ENCODE results near the gene SCARF2.

SCARF2 gene

GRCh38 chr22:20404881-20405280 lies 32.7 kb downstream of the SCARF2 start:
- no peaks in the 10 kb centered on the region for H3K4me1 ChIP-seq (ENCODE audit: control insufficient read depth, insufficient read depth, low read length)
- H3K27me3 ChIP-seq (ENCODE audit: control insufficient read depth, insufficient read depth, low read length), result no peaks in the 10 kb centered on the region
- no peaks in the 10 kb centered on the region for H3K9me3 ChIP-seq (ENCODE audit: control insufficient read depth, insufficient read depth, low read depth, low read length)
- H3K9ac ChIP-seq (ENCODE audit: low read length), result no peak overlapping the region
- H3K4me3 ChIP-seq (ENCODE audit: low read depth, low read length), result no peak overlapping the region
- H3K27ac ChIP-seq (ENCODE audit: low read depth, low read length), result no peak overlapping the region
- H3K36me3 ChIP-seq (ENCODE audit: control insufficient read depth, insufficient read depth, low read length), result peaks cover 71% of the 10 kb centered on the region

DNA sequence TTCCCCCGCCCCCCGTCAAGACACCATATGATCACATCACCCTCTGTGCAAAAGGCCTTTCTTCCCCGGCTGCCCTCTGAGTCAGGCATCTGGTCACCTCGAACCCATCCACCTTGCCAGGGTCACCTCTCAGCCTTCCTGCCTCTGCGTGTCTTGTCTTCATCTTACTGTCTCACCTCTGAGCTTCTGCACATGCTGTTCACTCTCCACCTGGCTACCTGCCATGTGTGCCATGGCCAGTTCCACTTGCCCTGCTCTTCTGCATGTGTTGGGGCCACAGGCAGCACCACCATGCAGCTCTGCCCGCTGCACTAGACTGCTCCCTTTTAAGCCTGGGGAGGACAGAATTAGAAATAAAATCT lies 33.9 kb downstream of the SCARF2 start:
- Histone ChIP-seq H3K27me3 (ENCODE audit: control insufficient read depth, insufficient read depth, low read length) (no peaks in the 10 kb centered on the region), H3K36me3 (ENCODE audit: control insufficient read depth, insufficient read depth, low read length) (peaks cover 71% of the 10 kb centered on the region), H3K9me3 (ENCODE audit: control insufficient read depth, insufficient read depth, low read depth, low read length) (no peaks in the 10 kb centered on the region), H3K4me3 (ENCODE audit: low read depth, low read length) (no peak overlapping the region), H3K27ac (ENCODE audit: low read depth, low read length) (no peak overlapping the region), H3K4me1 (ENCODE audit: control insufficient read depth, insufficient read depth, low read length) (no peaks in the 10 kb centered on the region), H3K9ac (ENCODE audit: low read length) (no peak overlapping the region)

DNA sequence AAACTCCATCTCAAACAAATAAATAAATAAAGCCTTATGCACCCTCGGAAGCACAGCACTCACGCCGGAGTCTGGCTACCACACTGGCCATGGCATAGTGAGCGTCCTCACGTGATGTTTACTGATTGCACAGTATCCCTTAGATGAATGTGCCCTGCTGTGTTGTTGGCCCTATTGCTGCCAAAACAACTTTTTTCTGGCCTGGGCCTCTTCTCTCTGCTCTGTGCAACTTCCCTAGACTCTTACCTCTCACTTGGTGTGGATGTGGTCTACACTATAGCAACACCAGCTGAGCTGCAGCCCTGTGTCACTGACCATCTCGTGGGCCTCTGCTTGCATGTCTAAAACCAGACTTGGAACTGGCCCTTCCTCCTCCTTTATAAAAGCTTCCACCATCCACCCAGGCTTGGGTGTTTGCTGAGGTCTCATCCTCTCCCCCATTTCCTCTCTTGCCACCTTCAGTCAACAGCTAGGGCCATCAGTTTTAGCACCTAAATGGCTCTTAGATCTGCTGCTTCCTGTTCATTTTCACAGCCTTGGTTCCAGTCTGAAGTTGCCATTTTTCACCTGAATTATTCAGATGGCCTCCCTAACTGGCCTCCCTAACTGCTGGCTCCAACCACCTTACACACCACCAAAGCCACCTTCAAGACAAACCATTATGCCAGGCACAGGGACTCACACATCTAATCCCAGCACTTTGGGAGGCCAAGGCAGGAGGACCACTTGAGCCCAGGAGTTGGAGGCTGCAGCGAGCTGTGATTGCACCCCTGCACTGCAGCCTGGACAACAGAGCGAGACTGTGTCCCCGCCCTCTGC lies 34.5 kb downstream of the SCARF2 start:
- H3K27ac ChIP-seq (ENCODE audit: low read depth, low read length), result no peak overlapping the region
- peaks cover 71% of the 10 kb centered on the region for H3K36me3 ChIP-seq (ENCODE audit: control insufficient read depth, insufficient read depth, low read length)
- H3K27me3 ChIP-seq (ENCODE audit: control insufficient read depth, insufficient read depth, low read length), result no peaks in the 10 kb centered on the region
- no peaks in the 10 kb centered on the region for H3K9me3 ChIP-seq (ENCODE audit: control insufficient read depth, insufficient read depth, low read depth, low read length)
- H3K9ac ChIP-seq (ENCODE audit: low read length), result no peak overlapping the region
- no peak overlapping the region for H3K4me3 ChIP-seq (ENCODE audit: low read depth, low read length)
- no peaks in the 10 kb centered on the region for H3K4me1 ChIP-seq (ENCODE audit: control insufficient read depth, insufficient read depth, low read length)

DNA sequence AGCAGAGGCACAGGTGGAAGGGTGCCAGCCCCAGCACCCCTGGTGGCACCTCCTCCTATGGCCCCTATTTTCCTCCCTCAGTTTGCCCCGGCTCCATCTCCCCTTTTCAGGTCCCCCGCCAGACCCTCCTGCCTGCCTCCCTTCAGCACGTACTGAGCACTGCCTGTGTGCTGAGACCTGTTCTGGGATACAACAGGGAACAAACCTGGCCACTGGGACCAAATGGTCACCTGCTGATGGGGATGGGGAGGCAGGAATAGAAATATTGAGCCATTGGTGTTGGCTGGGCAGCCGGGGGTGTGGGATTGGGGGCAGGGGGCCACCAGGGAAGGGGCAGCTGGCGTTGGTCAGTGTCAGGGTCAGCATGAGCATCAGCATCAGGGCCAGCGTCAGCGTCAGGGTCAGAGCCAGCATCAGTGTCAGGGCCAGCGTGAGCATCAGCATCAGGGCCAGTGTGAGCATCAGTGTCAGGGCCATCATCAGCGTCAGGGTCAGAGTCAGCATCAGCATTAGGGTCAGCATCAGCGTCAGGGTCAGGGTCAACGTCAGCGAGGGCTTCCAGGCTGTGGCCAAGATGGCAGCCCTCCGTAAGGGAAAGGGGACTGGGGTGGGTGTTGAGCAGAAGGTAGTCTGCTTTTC lies 36.1 kb downstream of the SCARF2 start:
- H3K27me3 ChIP-seq (ENCODE audit: control insufficient read depth, insufficient read depth, low read length), result no peaks in the 10 kb centered on the region

GRCh38 chr22:20400606-20401375 lies 36.8 kb downstream of the SCARF2 start:
- no peaks in the 10 kb centered on the region for H3K9me3 ChIP-seq (ENCODE audit: control insufficient read depth, insufficient read depth, low read depth, low read length)
- H3K27ac ChIP-seq (ENCODE audit: low read depth, low read length), result no peak overlapping the region
- H3K27me3 ChIP-seq (ENCODE audit: control insufficient read depth, insufficient read depth, low read length), result no peaks in the 10 kb centered on the region
- no peaks in the 10 kb centered on the region for H3K4me1 ChIP-seq (ENCODE audit: control insufficient read depth, insufficient read depth, low read length)
- H3K4me3 ChIP-seq (ENCODE audit: low read depth, low read length), result no peak overlapping the region
- H3K36me3 ChIP-seq (ENCODE audit: control insufficient read depth, insufficient read depth, low read length), result peaks cover 51% of the 10 kb centered on the region
- H3K9ac ChIP-seq (ENCODE audit: low read length), result no peak overlapping the region

More for the DNA sequence above, 36.1 kb downstream of the SCARF2 start:
- peaks cover 58% of the 10 kb centered on the region for H3K36me3 ChIP-seq (ENCODE audit: control insufficient read depth, insufficient read depth, low read length)
- no peak overlapping the region for H3K9ac ChIP-seq (ENCODE audit: low read length)
- no peaks in the 10 kb centered on the region for H3K9me3 ChIP-seq (ENCODE audit: control insufficient read depth, insufficient read depth, low read depth, low read length)
- no peak overlapping the region for H3K4me3 ChIP-seq (ENCODE audit: low read depth, low read length)
- no peak overlapping the region for H3K27ac ChIP-seq (ENCODE audit: low read depth, low read length)
- no peaks in the 10 kb centered on the region for H3K4me1 ChIP-seq (ENCODE audit: control insufficient read depth, insufficient read depth, low read length)

- no peaks in the 10 kb centered on the region for H3K27me3 ChIP-seq (ENCODE audit: control insufficient read depth, insufficient read depth, low read length)
- H3K36me3 ChIP-seq (ENCODE audit: control insufficient read depth, insufficient read depth, low read length), result peaks cover 43% of the 10 kb centered on the region
- no peak overlapping the region for H3K27ac ChIP-seq (ENCODE audit: low read depth, low read length)
- peaks cover 6% of the 10 kb centered on the region; the same call in 1 of the 2 replicates for H3K4me1 ChIP-seq (ENCODE audit: control insufficient read depth, insufficient read depth, low read length)
- H3K9me3 ChIP-seq (ENCODE audit: control insufficient read depth, insufficient read depth, low read depth, low read length), result no peaks in the 10 kb centered on the region
- no peak overlapping the region for H3K4me3 ChIP-seq (ENCODE audit: low read depth, low read length)
- H3K9ac ChIP-seq (ENCODE audit: low read length), result no peak overlapping the region
Measured at GRCh38 chr22:20399866-20400605, 37.6 kb downstream of the SCARF2 start.

GRCh38 chr22:20398420-20398819 lies 39.2 kb downstream of the SCARF2 start:
- Histone ChIP-seq H3K4me1 (ENCODE audit: control insufficient read depth, insufficient read depth, low read length) (peaks cover 11% of the 10 kb centered on the region; the same call in 1 of the 2 replicates), H3K9ac (ENCODE audit: low read length) (no peak overlapping the region), H3K4me3 (ENCODE audit: low read depth, low read length) (no peak overlapping the region)

DNA sequence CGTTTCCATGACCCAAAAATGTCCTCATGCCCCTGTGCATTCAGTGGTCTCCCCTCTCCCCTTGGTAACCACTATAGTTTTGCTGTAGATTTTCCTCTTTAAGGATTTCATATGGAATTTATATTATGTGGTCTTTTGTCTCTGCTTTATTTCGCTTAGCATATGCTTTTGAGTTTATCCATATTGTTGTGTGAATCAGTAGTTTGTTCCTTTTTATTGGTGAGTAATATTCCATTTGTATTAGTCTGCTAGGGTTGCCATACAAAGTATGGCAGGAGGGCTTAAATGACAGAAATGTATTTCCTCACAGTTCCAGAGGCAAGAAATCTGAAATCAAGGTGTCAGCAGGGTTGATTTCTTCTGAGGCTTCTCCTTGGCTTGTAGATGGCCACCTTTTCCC lies 40.1 kb downstream of the SCARF2 start:
- H3K27ac ChIP-seq (ENCODE audit: low read depth, low read length), result no peak overlapping the region

More at GRCh38 chr22:20398420-20398819, 39.2 kb downstream of the SCARF2 start:
- Histone ChIP-seq H3K9me3 (ENCODE audit: control insufficient read depth, insufficient read depth, low read depth, low read length) (no peaks in the 10 kb centered on the region), H3K36me3 (ENCODE audit: control insufficient read depth, insufficient read depth, low read length) (peaks cover 28% of the 10 kb centered on the region), H3K27ac (ENCODE audit: low read depth, low read length) (no peak overlapping the region), H3K27me3 (ENCODE audit: control insufficient read depth, insufficient read depth, low read length) (no peaks in the 10 kb centered on the region)

GRCh38 chr22:20396639-20397038 lies 41.0 kb downstream of the SCARF2 start:
- H3K9me3 ChIP-seq (ENCODE audit: control insufficient read depth, insufficient read depth, low read depth, low read length), result peaks cover 5% of the 10 kb centered on the region; the same call in 1 of the 2 replicates
- no peak overlapping the region for H3K27ac ChIP-seq (ENCODE audit: low read depth, low read length)
- no peak overlapping the region for H3K4me3 ChIP-seq (ENCODE audit: low read depth, low read length)
- no peaks in the 10 kb centered on the region for H3K27me3 ChIP-seq (ENCODE audit: control insufficient read depth, insufficient read depth, low read length)
- H3K36me3 ChIP-seq (ENCODE audit: control insufficient read depth, insufficient read depth, low read length), result peaks cover 14% of the 10 kb centered on the region
- no peak overlapping the region for H3K9ac ChIP-seq (ENCODE audit: low read length)
- H3K4me1 ChIP-seq (ENCODE audit: control insufficient read depth, insufficient read depth, low read length), result peaks cover 14% of the 10 kb centered on the region; the same call in 1 of the 2 replicates

More for the DNA sequence above, 40.1 kb downstream of the SCARF2 start:
- Histone ChIP-seq H3K27me3 (ENCODE audit: control insufficient read depth, insufficient read depth, low read length) (no peaks in the 10 kb centered on the region), H3K9me3 (ENCODE audit: control insufficient read depth, insufficient read depth, low read depth, low read length) (peaks cover 5% of the 10 kb centered on the region; the same call in 1 of the 2 replicates), H3K36me3 (ENCODE audit: control insufficient read depth, insufficient read depth, low read length) (peaks cover 21% of the 10 kb centered on the region), H3K4me1 (ENCODE audit: control insufficient read depth, insufficient read depth, low read length) (peaks cover 14% of the 10 kb centered on the region; the same call in 1 of the 2 replicates), H3K4me3 (ENCODE audit: low read depth, low read length) (no peak overlapping the region), H3K9ac (ENCODE audit: low read length) (no peak overlapping the region)

DNA sequence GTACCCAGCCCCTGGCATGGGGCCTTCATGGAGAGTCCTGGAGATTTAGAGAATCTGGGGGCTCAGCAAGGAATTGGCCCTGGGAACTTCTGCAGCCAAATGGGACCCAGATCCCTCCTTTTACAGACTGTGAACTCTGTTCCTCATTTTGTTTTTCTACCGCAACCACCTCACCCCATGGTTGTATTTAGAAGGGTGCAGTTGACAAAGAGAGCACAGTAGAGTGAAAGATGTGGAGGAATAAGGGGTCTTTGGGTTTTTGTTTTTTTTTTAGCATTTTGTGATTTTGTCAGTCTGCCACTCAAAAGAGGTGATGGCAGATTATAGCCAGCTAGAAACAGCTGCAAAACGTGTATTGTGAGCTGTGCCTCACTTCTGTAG lies 41.7 kb downstream of the SCARF2 start:
- no peak overlapping the region for H3K27ac ChIP-seq (ENCODE audit: low read depth, low read length)
- H3K4me1 ChIP-seq (ENCODE audit: control insufficient read depth, insufficient read depth, low read length), result peaks cover 14% of the 10 kb centered on the region; the same call in 1 of the 2 replicates
- H3K4me3 ChIP-seq (ENCODE audit: low read depth, low read length), result no peak overlapping the region; the same call in 1 of the 2 replicates
- no peaks in the 10 kb centered on the region for H3K27me3 ChIP-seq (ENCODE audit: control insufficient read depth, insufficient read depth, low read length)
- H3K36me3 ChIP-seq (ENCODE audit: control insufficient read depth, insufficient read depth, low read length), result peaks cover 7% of the 10 kb centered on the region; the same call in 1 of the 2 replicates
- peaks cover 5% of the 10 kb centered on the region; the same call in 1 of the 2 replicates for H3K9me3 ChIP-seq (ENCODE audit: control insufficient read depth, insufficient read depth, low read depth, low read length)
- H3K9ac ChIP-seq (ENCODE audit: low read length), result no peak overlapping the region
